GM21360 (cell line): ENCODE results near the gene OR10G6.
"Not testable (repeated sequence)": the region's sequence is repeated elsewhere in the genome, so short reads cannot be mapped to it uniquely, and the experiment has no call there.

ENCODE experiments used
- ATAC-seq: cut with Tn5 transposase; IDR thresholded peaks from one replicate; pipeline ENCODE4 v1.9.1; 2021; ENCODE audit warnings: mild to moderate bottlenecking, moderate library complexity; ENCODE audit not compliant: unreplicated experiment

Gene OR10G6, protein sequence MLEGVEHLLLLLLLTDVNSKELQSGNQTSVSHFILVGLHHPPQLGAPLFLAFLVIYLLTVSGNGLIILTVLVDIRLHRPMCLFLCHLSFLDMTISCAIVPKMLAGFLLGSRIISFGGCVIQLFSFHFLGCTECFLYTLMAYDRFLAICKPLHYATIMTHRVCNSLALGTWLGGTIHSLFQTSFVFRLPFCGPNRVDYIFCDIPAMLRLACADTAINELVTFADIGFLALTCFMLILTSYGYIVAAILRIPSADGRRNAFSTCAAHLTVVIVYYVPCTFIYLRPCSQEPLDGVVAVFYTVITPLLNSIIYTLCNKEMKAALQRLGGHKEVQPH

DNA sequence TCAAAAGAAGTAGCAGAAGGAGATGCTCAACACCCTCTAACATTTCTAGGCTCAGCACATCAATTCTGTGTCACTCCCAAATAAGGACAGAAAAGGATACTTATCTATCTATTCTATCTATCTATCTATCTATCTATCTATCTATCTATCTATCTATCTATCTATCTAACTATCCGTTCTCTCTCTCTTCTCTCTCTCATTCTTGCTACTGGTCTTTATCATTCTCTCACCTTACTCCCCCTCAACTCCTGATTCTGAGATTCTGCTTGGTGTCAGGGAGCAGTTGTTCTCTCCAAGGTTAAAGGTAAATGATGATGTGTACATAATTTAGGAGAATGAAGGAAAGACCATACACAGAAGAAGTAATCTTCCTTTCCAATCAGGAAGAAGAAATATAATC is at the start of gene OR10G6:
OR10G6 (minus strand) TSS at position 43 of the 400 bp plus-strand sequence; CDS start at position 43, 0 bp downstream.
- ATAC-seq = no peak

DNA sequence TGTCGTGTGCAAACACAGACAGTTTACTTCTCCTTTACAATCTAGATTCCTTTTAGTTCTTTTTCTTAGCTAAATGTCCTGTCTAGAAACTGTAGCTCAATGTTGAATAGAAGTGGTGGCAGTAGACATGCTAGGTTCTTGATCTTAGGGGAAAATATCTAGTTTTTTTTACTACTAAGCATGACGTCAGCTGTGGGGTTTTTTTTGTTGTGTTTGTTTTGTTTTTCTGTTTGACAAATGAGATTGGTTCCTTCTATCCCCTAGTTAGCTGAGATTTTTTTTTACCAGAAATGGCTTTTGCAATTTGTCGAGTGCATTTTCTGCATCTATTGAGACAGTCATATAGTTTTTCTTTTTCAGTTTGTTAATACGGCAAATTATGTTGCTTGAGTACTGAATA is 48.5 kb upstream of the OR10G6 start:
- no peak for ATAC-seq

DNA sequence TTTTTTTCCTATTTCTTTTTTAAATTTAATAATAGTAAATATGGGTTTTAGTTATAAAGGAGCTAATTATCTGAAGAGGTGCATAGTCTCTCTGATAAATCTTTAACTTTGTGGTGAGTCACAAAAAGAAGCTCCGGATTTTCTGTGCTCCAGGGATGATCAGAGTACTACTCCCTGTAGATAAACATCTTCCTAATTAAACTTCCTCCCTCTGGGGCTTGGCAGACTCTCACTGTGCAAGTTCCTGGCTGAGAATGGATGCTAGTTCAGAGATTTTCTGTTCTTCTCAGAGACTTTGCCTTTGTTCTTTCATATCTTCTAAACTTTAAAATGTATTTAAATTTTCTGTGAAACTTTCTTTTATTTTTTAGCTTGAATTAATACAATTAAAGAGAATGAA is 46.3 kb upstream of the OR10G6 start, which contains the start of gene OR10G7:
OR10G7 (minus strand) TSS at position 72 of the 400 bp plus-strand sequence. CDS start 2,324 bp downstream, outside the sequence.
- no peak for ATAC-seq

DNA sequence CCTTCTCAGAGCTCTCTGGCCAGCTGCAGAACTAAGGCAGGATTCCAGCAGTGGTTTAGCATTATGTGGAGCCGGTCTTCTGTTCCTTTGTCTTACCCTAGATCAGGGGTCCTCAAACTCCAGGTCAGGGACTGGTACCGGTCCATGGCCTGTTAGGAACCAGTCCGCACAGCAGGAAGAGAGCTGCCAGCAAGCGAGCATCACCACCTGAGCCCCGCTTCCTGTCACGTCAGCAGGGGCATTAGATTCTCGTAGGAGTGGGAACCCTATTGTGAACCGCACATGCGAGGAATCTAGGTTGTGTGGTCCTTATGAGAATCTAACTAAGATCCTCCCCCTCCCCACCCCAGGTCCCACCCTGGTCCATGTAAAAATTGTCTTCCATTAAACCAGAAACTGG is 44.6 kb upstream of the OR10G6 start:
- no peak for ATAC-seq

DNA sequence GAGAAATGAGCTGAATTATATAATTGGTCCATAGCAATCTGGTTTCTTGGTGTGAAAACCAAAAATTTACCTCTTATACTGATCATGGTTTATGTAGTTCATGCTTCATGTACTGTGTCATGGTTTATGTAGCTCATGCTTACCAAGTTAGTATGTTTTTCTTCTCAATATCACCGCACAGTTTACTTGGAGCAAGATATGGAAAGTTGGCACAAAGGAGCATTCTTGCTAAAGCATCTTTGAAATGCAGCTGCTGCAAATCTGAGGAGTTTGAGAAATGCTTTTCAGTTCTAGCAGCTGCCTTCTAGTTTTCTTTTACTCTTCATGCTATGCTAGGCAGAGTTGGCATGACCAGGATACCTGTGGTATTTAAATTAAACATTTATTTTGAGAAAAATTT is 41.7 kb upstream of the OR10G6 start:
- ATAC-seq = no peak

DNA sequence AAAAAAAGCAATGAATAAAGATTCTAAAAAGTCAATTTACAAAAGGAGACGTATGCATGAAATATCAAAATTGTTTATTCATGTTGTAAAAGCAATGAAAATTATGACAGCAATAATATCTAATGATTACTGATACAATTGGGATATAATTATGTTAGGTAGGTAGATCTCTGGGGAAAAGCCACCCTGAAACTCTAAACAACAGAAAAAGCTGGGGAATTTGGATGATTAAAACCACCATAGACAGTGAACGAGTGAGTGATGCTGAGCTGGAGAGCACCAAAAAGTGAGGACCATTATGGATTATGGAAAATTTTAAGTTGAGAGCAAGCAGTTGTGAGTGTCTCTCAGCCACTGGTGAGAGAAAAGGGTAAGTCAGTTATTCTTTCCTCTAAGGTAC is 31.5 kb upstream of the OR10G6 start, which contains the start of gene OR10G8:
OR10G8 (plus strand) TSS at position 301 of the 400 bp plus-strand sequence. CDS start 2,825 bp downstream, outside the sequence.
- ATAC-seq = no peak

DNA sequence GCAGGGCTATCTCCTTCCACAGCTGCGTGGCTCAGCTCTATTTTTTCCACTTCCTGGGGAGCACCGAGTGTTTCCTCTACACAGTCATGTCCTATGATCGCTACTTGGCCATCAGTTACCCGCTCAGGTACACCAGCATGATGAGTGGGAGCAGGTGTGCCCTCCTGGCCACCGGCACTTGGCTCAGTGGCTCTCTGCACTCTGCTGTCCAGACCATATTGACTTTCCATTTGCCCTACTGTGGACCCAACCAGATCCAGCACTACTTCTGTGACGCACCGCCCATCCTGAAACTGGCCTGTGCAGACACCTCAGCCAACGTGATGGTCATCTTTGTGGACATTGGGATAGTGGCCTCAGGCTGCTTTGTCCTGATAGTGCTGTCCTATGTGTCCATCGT is 20.9 kb upstream of the OR10G6 start:
- not testable (repeated sequence) for ATAC-seq

DNA sequence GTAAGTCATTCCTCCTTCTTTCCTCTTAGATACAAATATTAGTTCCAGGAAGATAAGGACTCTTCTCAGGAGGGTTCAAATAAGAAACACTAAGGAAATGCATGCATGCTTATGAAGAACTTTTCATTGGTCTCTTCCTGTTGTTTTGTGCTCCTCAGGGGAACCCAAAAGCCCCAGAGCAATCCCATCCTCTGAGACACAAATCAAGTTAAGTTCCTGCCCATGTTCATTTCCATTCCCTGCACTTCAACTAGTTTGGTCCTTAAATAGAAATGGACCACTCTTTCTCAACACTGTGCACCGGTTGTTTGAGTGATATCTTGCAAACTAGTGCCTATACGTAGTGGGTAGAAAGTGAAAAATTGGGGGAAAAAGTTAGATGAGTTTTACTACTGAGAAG is 17.7 kb upstream of the OR10G6 start, which contains the start of gene OR10G4:
OR10G4 (plus strand) TSS at position 301 of the 400 bp plus-strand sequence. CDS start 2,578 bp downstream, outside the sequence.
- no peak for ATAC-seq

DNA sequence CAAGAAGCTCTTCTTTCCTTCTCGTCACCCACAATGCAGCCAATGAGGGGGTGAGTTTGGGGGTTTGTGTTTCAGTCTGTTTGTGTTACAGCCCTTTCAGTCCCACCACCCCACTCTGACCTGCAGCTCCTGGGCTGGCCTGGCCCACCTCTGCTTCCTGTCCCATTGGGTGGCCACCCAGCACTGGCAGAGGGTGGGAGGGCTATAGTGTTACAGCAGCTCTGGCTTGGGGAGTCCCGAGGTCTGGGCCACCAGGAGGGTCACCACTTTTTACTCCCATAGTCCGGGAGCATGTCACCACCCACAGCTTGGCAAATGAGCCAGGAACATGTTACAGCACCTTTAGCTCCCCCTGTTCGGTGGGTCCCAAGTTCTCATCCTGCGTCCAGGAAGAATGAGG is 15.7 kb downstream of the OR10G6 start:
- ATAC-seq = no peak

DNA sequence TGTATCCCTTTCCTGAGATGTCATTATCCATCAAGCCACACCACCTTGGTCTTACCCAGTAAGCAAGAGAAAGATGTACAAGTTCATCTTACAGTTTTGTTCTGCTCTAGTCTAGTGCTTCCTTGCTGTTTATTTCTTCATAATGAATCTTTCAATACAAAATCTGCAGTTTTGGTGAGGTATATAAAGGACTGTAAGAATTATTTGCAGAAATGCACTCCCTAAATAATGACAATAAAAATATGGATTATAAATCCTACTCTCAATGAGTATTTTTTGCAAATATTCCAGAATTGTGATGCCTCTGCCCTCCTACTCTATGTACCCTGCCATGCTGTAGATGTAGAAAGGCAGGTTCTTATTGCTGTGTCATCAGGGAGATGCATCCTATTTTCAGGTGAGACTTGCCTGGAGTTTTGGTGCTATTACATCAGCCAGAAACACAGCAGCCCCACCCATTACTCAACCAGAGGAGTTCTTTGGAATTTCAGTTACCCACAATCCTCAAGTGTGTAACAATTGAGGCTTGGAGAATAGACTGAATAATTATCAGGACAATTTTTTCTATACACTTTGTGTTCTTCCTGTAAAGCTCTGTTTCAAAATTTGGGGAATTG is 17.1 kb downstream of the OR10G6 start, which contains the start of gene OR10S1:
OR10S1 (minus strand) TSS at position 51 of the 617 bp plus-strand sequence. CDS start 117 bp downstream, outside the sequence.
- no peak for ATAC-seq

DNA sequence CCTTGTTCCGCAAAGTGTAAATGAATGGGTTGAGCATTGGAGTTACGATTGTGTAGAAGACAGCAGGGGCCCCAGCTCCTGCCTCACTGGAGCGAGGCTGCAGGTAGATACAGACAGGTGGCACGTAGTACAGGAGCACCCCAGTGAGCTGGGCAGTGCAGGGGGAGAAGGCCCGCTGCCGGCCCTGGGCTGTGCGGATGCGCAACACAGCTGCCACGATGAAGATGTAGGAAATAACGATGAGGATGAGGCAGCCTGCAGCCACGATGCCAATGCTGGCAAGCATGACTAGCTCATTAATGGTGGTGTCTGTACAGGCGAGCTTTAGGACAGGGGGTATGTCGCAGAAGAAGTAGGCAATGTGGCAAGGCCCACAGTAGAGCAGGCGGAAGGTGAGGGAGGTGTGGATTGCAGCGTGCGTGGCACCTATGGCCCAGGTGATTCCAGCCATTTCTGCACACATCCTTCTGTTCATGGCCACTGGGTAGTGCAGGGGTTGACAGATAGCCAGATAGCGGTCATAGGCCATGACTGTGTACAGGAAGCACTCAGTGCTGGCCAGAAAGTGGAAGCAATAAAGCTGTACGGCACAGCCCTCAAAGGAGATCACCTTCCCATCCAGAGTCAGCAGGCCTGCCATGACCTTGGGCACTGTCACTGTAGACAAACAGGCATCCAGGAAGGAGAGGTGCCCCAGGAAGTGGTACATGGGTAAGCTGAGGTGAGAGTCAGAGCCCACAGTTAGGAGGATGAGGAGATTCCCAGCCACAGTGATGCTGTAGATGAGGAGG is 18.0 kb downstream of the OR10G6 start:
- no peak for ATAC-seq

DNA sequence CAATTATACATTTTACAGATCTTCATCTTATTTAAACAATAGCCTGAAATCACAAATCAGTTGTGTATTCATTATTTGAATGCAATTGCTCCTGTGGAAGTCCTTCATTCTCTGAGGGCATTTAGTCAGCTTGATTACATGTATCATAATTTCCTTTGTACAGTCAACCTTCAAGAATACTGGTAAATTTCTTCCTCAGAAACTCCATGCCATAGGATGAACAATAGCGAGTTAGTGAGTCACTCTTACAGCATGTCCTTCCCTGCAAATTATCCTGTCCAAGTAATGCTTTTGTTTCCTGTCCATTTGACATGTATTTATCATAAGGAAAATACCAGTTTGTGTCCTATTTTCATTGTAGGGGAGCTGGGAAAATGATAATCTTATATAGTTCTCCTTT is 21.1 kb downstream of the OR10G6 start:
- ATAC-seq = no peak

DNA sequence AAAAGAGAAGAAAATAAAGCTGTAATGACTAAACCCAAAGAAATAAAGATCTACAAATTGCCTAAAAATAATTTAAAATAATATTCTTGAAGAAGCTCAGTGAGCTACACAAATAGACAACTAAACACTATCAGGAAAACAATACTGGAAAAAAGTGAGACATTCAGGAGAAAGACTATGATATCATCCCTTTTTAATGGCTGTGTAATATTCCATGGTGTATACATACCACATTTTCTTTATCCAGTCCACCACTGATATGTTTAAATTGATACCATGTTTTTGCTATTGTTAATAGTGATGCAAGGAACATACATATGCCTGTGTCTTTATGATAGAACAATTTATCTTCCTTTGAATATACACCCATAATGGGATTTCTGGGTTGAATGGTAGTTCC is 38.2 kb downstream of the OR10G6 start:
- ATAC-seq = no peak

DNA sequence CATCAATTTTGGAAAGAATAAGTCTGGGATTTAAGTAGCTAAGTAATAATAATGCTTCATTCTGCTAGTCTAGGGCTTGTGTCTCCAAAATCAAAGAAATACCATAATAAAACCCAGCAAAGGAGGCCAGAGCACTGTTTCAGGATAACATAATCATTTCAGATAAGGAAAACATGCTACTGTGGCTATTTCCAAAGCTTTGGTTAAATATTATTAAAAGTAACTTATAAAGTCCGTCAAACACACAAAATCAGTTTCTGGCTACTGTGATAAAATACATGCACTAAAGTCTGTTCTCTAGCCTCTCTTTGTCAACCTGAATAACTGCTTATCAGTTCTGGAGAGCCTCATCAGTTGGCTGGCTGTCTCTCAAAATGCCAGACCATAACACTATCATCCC is 49.8 kb downstream of the OR10G6 start:
- no peak for ATAC-seq
